Spleen (tissue), 11 donors: Measurements from ENCODE around the gene GADD45G. TPM values are rescaled to one million over a fixed set of nuclear protein-coding genes. Genes with fewer than 3 reads are reported as not detected.

Experiments
- DNase-seq: peaks from one replicate; pipeline ENCODE4 v3.0.0-alpha.2; 2020
- H3K27ac ChIP-seq, 8 donors: fragments of 200-600 bp; sonication (generic) in 7 of 8; 1 replicate in 4 of 8; 2 replicates in 4 of 8; pipeline versions ENCODE4 v1.5.0 to v1.8.0; 2016 to 2021; ENCODE audit warnings: inconsistent platforms in 4 of 8, mild to moderate bottlenecking in 4 of 8, moderate library complexity in 1 of 8
- H3K27me3 ChIP-seq, 7 donors: fragments of 200-600 bp; sonication (generic) in 6 of 7; replicated peaks in 1 of 7; 1 replicate in 4 of 7; 2 replicates in 3 of 7; pipeline versions ENCODE4 v1.5.0 to v1.8.0; 2016 to 2021; ENCODE audit warnings: inconsistent platforms in 3 of 7, mild to moderate bottlenecking in 1 of 7
- H3K36me3 ChIP-seq, 6 donors: fragments of 200-600 bp; sonication (generic) in 5 of 6; 1 replicate in 4 of 6; 2 replicates in 2 of 6; pipeline versions ENCODE4 v1.5.0 to v1.8.0; 2016 to 2021; ENCODE audit warnings: inconsistent platforms in 2 of 6
- H3K4me1 ChIP-seq, 6 donors: fragments of 200-600 bp; sonication (generic) in 5 of 6; 1 replicate in 3 of 6; 2 replicates in 3 of 6; pipeline versions ENCODE4 v1.5.0 to v1.8.0; 2016 to 2021; ENCODE audit warnings: inconsistent platforms in 3 of 6
- H3K4me3 ChIP-seq, 8 donors: fragments of 200-600 bp; sonication (generic) in 7 of 8; 1 replicate in 4 of 8; 2 replicates in 4 of 8; pipeline versions ENCODE4 v1.5.0 to v1.8.0; 2016 to 2021; ENCODE audit warnings: inconsistent platforms in 4 of 8, mild to moderate bottlenecking in 4 of 8, moderate library complexity in 2 of 8
- H3K9me3 ChIP-seq, 8 donors: fragments of 200-600 bp; sonication (generic) in 7 of 8; 1 replicate in 4 of 8; 2 replicates in 4 of 8; pipeline versions ENCODE4 v1.5.0 to v1.8.0; 2016 to 2021; ENCODE audit warnings: inconsistent platforms in 4 of 8
- POLR2A ChIP-seq, 3 donors: fragments of 450-650 bp; IDR thresholded peaks; one replicate each; pipeline ENCODE4 v1.5.1; 2017; ENCODE audit warnings: antibody characterized with exemption in 3 of 3, mild to moderate bottlenecking in 1 of 3
- POLR2AphosphoS5 ChIP-seq, 3 donors: sonication (generic); formaldehyde crosslinking; IDR thresholded peaks; one replicate each; pipeline ENCODE4 v1.5.1; 2017; ENCODE audit warnings: antibody characterized with exemption in 3 of 3
- WGBS, 5 donors: extraction: QIAGEN DNeasy Blood & Tissue Kit in 3 of 5; methylation state at CpG; one replicate each; pipeline versions ENCODE4 v1.1.5 to v1.1.7; 2013 to 2018; 5-methylcytosine and 5-hydroxymethylcytosine counted together
- intact Hi-C: fragments of 100-400 bp; cut with DNase I; formaldehyde crosslinking; loops from one replicate; pipeline ENCODE4 v1.15.0; 2023; ENCODE audit warnings: low total_unique reads
- polyA plus RNA-seq, 3 donors: library from polyadenylated mRNA; stranded (reverse); fragments of 200-250 nt; gene quantifications; one replicate each; pipeline ENCODE4 v1.2.1, GENCODE V29; 2013
- total RNA-seq, 7 donors: library from RNA; depleted of rRNA in 3 of 7; stranded (reverse); fragments of >200 nt in 3 of 7; fragmentation: NEBNext Ultra II Directional in 4 of 7; extraction: Animal tissue kit (Norgen Biotek cat#: 25700) in 4 of 7; gene quantifications; one replicate each; pipeline versions ENCODE4 v1.1.0 to v1.2.1, GENCODE V29; 2016 to 2021
- TF ChIP-seq, protein P1 (sequence below), 11 experiments: fragments of 200-600 bp in 7 of 11; fragments of 450-650 bp in 4 of 11; sonication (generic) in 4 of 11; IDR thresholded peaks in 8 of 11; conservative IDR thresholded peaks in 3 of 11; 1 replicate in 7 of 11; 2 replicates in 4 of 11; pipeline versions ENCODE4 v1.4.0 to v1.8.0; 2016 to 2021; ENCODE audit warnings: antibody characterized with exemption in 11 of 11, inconsistent platforms in 4 of 11, mild to moderate bottlenecking in 1 of 11
- donor health status: healthy with polysubstance abuse.
- donor health status: DM: no; HTN: no; CAD: no; lungs with moderate emphysema.
- donor health status: DM: no; HTN: no; CAD: no.
- donor health status: Bipolar disorder and iron deficiency.
- donor health status: healthy.
- donor health status: DM: no; HTN: no; CAD: no.
- donor health status: DM: yes; HTN: yes; CAD: no.

Gene GADD45G
- total and polyA plus RNA-seq, 10 donors = 2.0 to 17.6 (median 4.2) TPM

- TF ChIP-seq POLR2AphosphoS5 (IDR thresholded peaks at IDR 0.05) (no peak), POLR2A (IDR thresholded peaks at IDR 0.05) (no peak)
- TF ChIP-seq, protein P1, sequence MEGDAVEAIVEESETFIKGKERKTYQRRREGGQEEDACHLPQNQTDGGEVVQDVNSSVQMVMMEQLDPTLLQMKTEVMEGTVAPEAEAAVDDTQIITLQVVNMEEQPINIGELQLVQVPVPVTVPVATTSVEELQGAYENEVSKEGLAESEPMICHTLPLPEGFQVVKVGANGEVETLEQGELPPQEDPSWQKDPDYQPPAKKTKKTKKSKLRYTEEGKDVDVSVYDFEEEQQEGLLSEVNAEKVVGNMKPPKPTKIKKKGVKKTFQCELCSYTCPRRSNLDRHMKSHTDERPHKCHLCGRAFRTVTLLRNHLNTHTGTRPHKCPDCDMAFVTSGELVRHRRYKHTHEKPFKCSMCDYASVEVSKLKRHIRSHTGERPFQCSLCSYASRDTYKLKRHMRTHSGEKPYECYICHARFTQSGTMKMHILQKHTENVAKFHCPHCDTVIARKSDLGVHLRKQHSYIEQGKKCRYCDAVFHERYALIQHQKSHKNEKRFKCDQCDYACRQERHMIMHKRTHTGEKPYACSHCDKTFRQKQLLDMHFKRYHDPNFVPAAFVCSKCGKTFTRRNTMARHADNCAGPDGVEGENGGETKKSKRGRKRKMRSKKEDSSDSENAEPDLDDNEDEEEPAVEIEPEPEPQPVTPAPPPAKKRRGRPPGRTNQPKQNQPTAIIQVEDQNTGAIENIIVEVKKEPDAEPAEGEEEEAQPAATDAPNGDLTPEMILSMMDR (IDR thresholded peaks at IDR 0.05 in 8 of 11, conservative IDR thresholded peaks at IDR 0.05 in 3 of 11) = no peak
- peaks cover 0 to 3% (median 0%) of the 10 kb centered on the region in 6 donors for H3K4me1 ChIP-seq
- no peak overlapping the region for H3K27ac ChIP-seq
- no peak overlapping the region for H3K4me3 ChIP-seq
- H3K27me3 ChIP-seq = peaks cover 0 to 6% (median 0%) of the 10 kb centered on the region in 7 donors
- WGBS, 5 donors = 81 to 92% (median 86%) methylated on average over 6 of the region's 6 CpGs
- intact Hi-C loops = no loop called here
- DNase-seq = peak; percentile 21
- no peaks in the 10 kb centered on the region for H3K36me3 ChIP-seq
- no peaks in the 10 kb centered on the region for H3K9me3 ChIP-seq
Observed at GRCh38 chr9:89631384-89631783, 26.6 kb downstream of the GADD45G start.

DNA sequence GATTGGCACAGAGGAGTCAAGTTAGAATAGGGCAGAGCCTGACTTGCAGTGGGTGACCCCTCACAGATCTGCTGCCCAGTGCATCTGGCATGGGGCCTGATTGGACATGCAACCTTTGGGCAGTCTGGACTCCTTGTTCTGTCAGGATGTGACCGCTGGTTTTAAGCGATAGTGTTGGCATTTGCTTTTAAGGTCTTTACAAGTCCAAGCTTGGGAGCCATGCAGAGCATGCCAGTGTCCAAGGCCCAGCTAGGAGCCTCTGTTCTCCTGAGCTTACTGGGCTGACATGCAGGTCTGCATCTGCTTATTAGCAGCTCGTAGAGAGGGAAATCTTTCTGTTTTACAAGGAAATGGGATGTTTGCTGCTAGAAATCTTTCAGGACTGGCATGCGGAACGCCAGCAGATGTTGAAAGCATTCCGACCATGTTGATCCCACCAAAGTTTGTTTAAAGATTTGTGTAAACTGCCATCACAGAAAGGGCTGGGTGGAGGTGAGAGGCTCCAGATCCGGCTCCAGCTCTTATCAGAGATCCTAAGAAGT lies 27.5 kb downstream of the GADD45G start:
- 88 to 93% (median 88%) methylated on average over 7 of the region's 7 CpGs for WGBS, 5 donors
- Histone ChIP-seq H3K27me3 (peaks cover 0 to 3% (median 0%) of the 10 kb centered on the region in 7 donors), H3K27ac (no peak overlapping the region), H3K4me3 (no peak overlapping the region), H3K9me3 (no peaks in the 10 kb centered on the region), H3K4me1 (no peaks in the 10 kb centered on the region), H3K36me3 (no peaks in the 10 kb centered on the region)
- TF ChIP-seq POLR2AphosphoS5 (IDR thresholded peaks at IDR 0.05) = no peak
- peak; percentile 32 for DNase-seq
- intact Hi-C loops = no loop called here

DNA sequence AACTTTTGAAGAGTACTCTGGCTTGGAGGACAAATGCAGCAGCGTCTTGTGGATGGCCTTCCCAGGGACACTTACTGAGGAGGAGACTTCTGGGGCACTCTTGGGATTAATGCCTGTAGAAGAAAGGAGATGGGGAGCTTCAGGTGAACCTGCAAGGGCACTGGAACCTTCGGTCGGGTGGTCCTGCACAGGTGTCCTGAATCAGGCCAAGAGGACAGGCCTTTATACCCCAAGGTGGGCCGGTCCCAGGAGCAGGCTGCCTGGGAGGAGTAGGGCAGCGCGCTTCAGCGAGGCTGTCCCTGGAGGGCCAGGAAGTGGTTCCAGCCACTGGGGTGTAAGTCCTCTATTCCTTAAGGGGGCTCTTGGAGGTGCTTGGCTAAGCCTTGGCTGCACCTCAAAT lies 27.9 kb downstream of the GADD45G start:
- H3K4me3 ChIP-seq = no peak overlapping the region
- H3K36me3 ChIP-seq = no peaks in the 10 kb centered on the region
- WGBS, 5 donors = 89 to 96% (median 93%) methylated on average over 7 of the region's 7 CpGs
- no peaks in the 10 kb centered on the region for H3K9me3 ChIP-seq
- no peaks in the 10 kb centered on the region for H3K4me1 ChIP-seq
- peak; percentile 46 for DNase-seq
- TF ChIP-seq POLR2AphosphoS5 (IDR thresholded peaks at IDR 0.05) (no peak), POLR2A (IDR thresholded peaks at IDR 0.05) (no peak)
- TF ChIP-seq, protein P1 (IDR thresholded peaks at IDR 0.05 in 8 of 11, conservative IDR thresholded peaks at IDR 0.05 in 3 of 11) = no peak
- intact Hi-C loops = no loop called here
- no peaks in the 10 kb centered on the region for H3K27me3 ChIP-seq
- no peak overlapping the region for H3K27ac ChIP-seq

GRCh38 chr9:89633404-89633803 lies 28.6 kb downstream of the GADD45G start:
- H3K4me1 ChIP-seq = no peaks in the 10 kb centered on the region
- no peaks in the 10 kb centered on the region for H3K36me3 ChIP-seq
- H3K4me3 ChIP-seq = no peak overlapping the region
- peak; percentile 25 for DNase-seq
- no peaks in the 10 kb centered on the region for H3K27me3 ChIP-seq
- TF ChIP-seq POLR2A (IDR thresholded peaks at IDR 0.05) = no peak
- TF ChIP-seq, protein P1 (IDR thresholded peaks at IDR 0.05 in 8 of 11, conservative IDR thresholded peaks at IDR 0.05 in 3 of 11) = no peak
- TF ChIP-seq POLR2AphosphoS5 (IDR thresholded peaks at IDR 0.05) = no peak
- intact Hi-C loops = no loop called here
- 82 to 92% (median 87%) methylated on average over 6 of the region's 6 CpGs; no CpG with 5 or more reads in 1 of the 5 donors for WGBS, 5 donors
- H3K9me3 ChIP-seq = no peaks in the 10 kb centered on the region
- no peak overlapping the region for H3K27ac ChIP-seq
